Endodermal cell (in vitro differentiated cells): ENCODE data around the gene TMEM94. TPM values are rescaled to one million over a fixed set of nuclear protein-coding genes. Genes with fewer than 3 reads are reported as not detected.

Experiments used
- DNase-seq: peaks from one replicate; pipeline ENCODE4 v3.0.0-alpha.2; 2017
- H3K27ac ChIP-seq: 2 replicates; pipeline ENCODE4 v1.5.1; 2013; ENCODE audit warnings: mild to moderate bottlenecking, low read depth, low read length, moderate library complexity
- H3K27me3 ChIP-seq: 2 replicates; pipeline ENCODE4 v1.6.1; 2013; ENCODE audit warnings: mild to moderate bottlenecking, low read length, moderate library complexity; ENCODE audit not compliant: insufficient read depth, control insufficient read depth, poor library complexity, severe bottlenecking
- H3K36me3 ChIP-seq: 2 replicates; pipeline ENCODE4 v1.7.0; 2013; ENCODE audit warnings: mild to moderate bottlenecking, low read length, moderate library complexity; ENCODE audit not compliant: control insufficient read depth, insufficient read depth
- H3K4me1 ChIP-seq: one replicate; pipeline ENCODE4 v1.7.0; 2013; ENCODE audit warnings: low read length; ENCODE audit not compliant: control insufficient read depth, insufficient read depth
- H3K4me3 ChIP-seq: 2 replicates; pipeline ENCODE4 v1.5.1; 2013; ENCODE audit warnings: mild to moderate bottlenecking, low read length, moderate library complexity
- H3K9ac ChIP-seq: 2 replicates; pipeline ENCODE4 v1.6.1; 2013; ENCODE audit warnings: mild to moderate bottlenecking, low read length, moderate library complexity; ENCODE audit not compliant: poor library complexity, severe bottlenecking; ENCODE audit errors: extremely low read depth
- H3K9me3 ChIP-seq: 2 replicates; pipeline ENCODE4 v1.6.1; 2013; ENCODE audit warnings: mild to moderate bottlenecking, low read length, moderate library complexity; ENCODE audit not compliant: control insufficient read depth
- H3K27ac Mint-ChIP-seq: 2 replicates; pipeline ENCODE4 v1.8.0; 2020; ENCODE audit warnings: mixed read lengths
- H3K27me3 Mint-ChIP-seq: 2 replicates; pipeline ENCODE4 v1.8.0; 2021; ENCODE audit warnings: mild to moderate bottlenecking, mixed read lengths; ENCODE audit not compliant: insufficient read depth
- H3K36me3 Mint-ChIP-seq: 2 replicates; pipeline ENCODE4 v1.8.0; 2020; ENCODE audit warnings: low read depth, mixed read lengths
- H3K4me1 Mint-ChIP-seq: 2 replicates; pipeline ENCODE4 v1.8.0; 2020; ENCODE audit warnings: mixed read lengths
- H3K4me3 Mint-ChIP-seq: 2 replicates; pipeline ENCODE4 v1.8.0; 2020; ENCODE audit warnings: mild to moderate bottlenecking, moderate library complexity, mixed read lengths
- H3K9me3 Mint-ChIP-seq: 2 replicates; pipeline ENCODE4 v1.8.0; 2020; ENCODE audit warnings: mild to moderate bottlenecking, mixed read lengths
- CTCF ChIP-seq: fragments of 200-600 bp; sonication (generic); conservative IDR thresholded peaks from 2 replicates; pipeline ENCODE4 v1.5.0; 2021; ENCODE audit warnings: antibody characterized with exemption, mild to moderate bottlenecking
- WGBS, 2 experiments: methylation state at CpG; one replicate each; pipeline versions ENCODE4 v1.1.5 to v1.1.7; 2013; ENCODE audit warnings: missing lambda C conversion rate in 2 of 2, mixed read lengths in 1 of 2; ENCODE audit not compliant: insufficient coverage in 1 of 2, insufficient read length in 1 of 2; 5-methylcytosine and 5-hydroxymethylcytosine counted together
- total RNA-seq, 2 donors: library from RNA; stranded (reverse); fragmentation: NEBNext Ultra II Directional in 1 of 2; extraction: Animal tissue kit (Norgen Biotek cat#: 25700) in 1 of 2; gene quantifications; 2 replicates in 1 of 2; 3 replicates in 1 of 2; pipeline ENCODE4 v1.2.1, GENCODE V29; 2021

Gene TMEM94
- total RNA-seq, 2 donors from 2014 or later: 96.0 to 106 TPM

GRCh38 chr17:75521951-75522727 lies 65.7 kb downstream of the TMEM94 start:
- Mint-ChIP-seq H3K27me3 (no peaks in the 10 kb centered on the region), H3K9me3 (no peaks in the 10 kb centered on the region), H3K27ac (no peak overlapping the region), H3K36me3 (peaks cover 37% of the 10 kb centered on the region), H3K4me1 (peaks cover 11% of the 10 kb centered on the region), H3K4me3 (no peak overlapping the region)
- H3K36me3 ChIP-seq: peaks cover 4% of the 10 kb centered on the region
- TF ChIP-seq CTCF: no peak
- H3K9ac ChIP-seq: no peak overlapping the region
- WGBS, 2 experiments: 95 to 96% methylated on average over 20 to 33 of the region's 33 CpGs
- H3K27me3 ChIP-seq: peaks cover 8% of the 10 kb centered on the region
- DNase-seq: no peak
- no peak overlapping the region for H3K27ac ChIP-seq
- H3K4me1 ChIP-seq: no peaks in the 10 kb centered on the region
- H3K9me3 ChIP-seq: no peaks in the 10 kb centered on the region
- H3K4me3 ChIP-seq: no peak overlapping the region

- Histone ChIP-seq H3K9me3 (no peaks in the 10 kb centered on the region), H3K4me1 (no peaks in the 10 kb centered on the region), H3K27me3 (peaks cover 8% of the 10 kb centered on the region), H3K4me3 (no peak overlapping the region), H3K36me3 (peaks cover 4% of the 10 kb centered on the region), H3K9ac (no peak overlapping the region), H3K27ac (no peak overlapping the region)
- no peak overlapping the region for H3K27ac Mint-ChIP-seq
- TF ChIP-seq CTCF: no peak
- H3K27me3 Mint-ChIP-seq: no peaks in the 10 kb centered on the region
- H3K9me3 Mint-ChIP-seq: no peaks in the 10 kb centered on the region
- peaks cover 12% of the 10 kb centered on the region for H3K4me1 Mint-ChIP-seq
- DNase-seq: no peak
- H3K4me3 Mint-ChIP-seq: no peak overlapping the region
- H3K36me3 Mint-ChIP-seq: peaks cover 28% of the 10 kb centered on the region
- 92 to 98% methylated on average over 5 to 7 of the region's 7 CpGs for WGBS, 2 experiments
These were observed 67.2 kb downstream of the TMEM94 start for GRCh38 chr17:75523647-75524046.

- H3K9ac ChIP-seq: peak overlapping the region; percentile 57
- no peak for TF ChIP-seq CTCF
- no peaks in the 10 kb centered on the region for H3K4me1 ChIP-seq
- H3K4me3 ChIP-seq: peak overlapping the region; percentile 79
- Mint-ChIP-seq H3K36me3 (peaks cover 21% of the 10 kb centered on the region), H3K27ac (peak overlapping the region; percentile 85), H3K4me3 (peak overlapping the region; percentile 83), H3K4me1 (peaks cover 12% of the 10 kb centered on the region), H3K27me3 (no peaks in the 10 kb centered on the region), H3K9me3 (no peaks in the 10 kb centered on the region)
- DNase-seq: no peak
- 29 to 40% methylated on average over 19 to 24 of the region's 24 CpGs for WGBS, 2 experiments
- peaks cover 8% of the 10 kb centered on the region for H3K27me3 ChIP-seq
- peaks cover 4% of the 10 kb centered on the region for H3K36me3 ChIP-seq
- H3K9me3 ChIP-seq: no peaks in the 10 kb centered on the region
- H3K27ac ChIP-seq: no peak overlapping the region
These were observed 68.0 kb downstream of the TMEM94 start for GRCh38 chr17:75524269-75524969.
